K562 (cell line): ENCODE data around the gene SLC22A16.

Experiments used
- POLR2A ChIP-seq: fragments of 450-650 bp; conservative IDR thresholded peaks from 2 replicates; pipeline ENCODE4 v1.6.1; 2016
- ZNF274 ChIP-seq: IDR thresholded peaks from 2 replicates; pipeline ENCODE4 v1.6.1; 2011; ENCODE audit warnings: low read depth, mild to moderate bottlenecking, low read length, moderate library complexity, borderline replicate concordance
- TF ChIP-seq, protein P1 (sequence below): fragments of 450-650 bp; IDR thresholded peaks from 2 replicates; pipeline ENCODE4 v1.6.1; 2016; ENCODE audit warnings: mild to moderate bottlenecking
- TF ChIP-seq, protein P2 (sequence below), 3 experiments: IDR thresholded peaks in 2 of 3; conservative IDR thresholded peaks in 1 of 3; 2 replicates each; pipeline ENCODE4 v1.5.1; 2011 to 2012; ENCODE audit warnings: low read length in 3 of 3, mild to moderate bottlenecking in 3 of 3, control low read depth in 2 of 3, improper control_type of control experiment in 1 of 3, inconsistent platforms in 1 of 3, low read depth in 1 of 3, mixed read lengths in 1 of 3, moderate library complexity in 1 of 3; ENCODE audit not compliant: insufficient read depth in 2 of 3
- TF ChIP-seq, protein P3 (sequence below): sonication (generic); formaldehyde crosslinking; IDR thresholded peaks from 2 replicates; pipeline ENCODE4 v1.8.1; 2023; ENCODE audit warnings: mild to moderate bottlenecking, missing genetic modification reagents, moderate library complexity
- TF ChIP-seq, protein P4 (sequence below): sonication (generic); formaldehyde crosslinking; IDR thresholded peaks from 2 replicates; pipeline ENCODE4 v1.8.1; 2023; ENCODE audit warnings: mild to moderate bottlenecking, missing genetic modification reagents

DNA sequence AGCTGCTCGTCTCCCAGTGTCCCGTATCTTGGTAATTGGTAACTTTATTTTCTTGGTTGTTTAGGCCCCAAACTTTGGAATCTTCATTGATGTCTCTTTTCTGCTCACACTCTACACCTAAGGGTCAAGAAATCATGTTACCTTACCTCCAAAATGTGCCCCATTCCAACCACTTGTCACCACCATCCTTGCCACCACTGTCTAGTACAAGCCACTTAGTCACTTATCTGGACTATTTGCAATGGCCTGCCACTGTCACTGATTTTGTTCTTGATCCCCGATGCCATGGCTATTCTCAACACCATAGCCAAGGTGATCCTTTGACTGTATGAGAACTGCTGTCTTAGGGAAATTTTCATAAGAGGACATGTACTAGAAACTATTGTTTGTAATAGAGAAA, 46.0 kb upstream of the SLC22A16 start:
- TF ChIP-seq, protein P1, sequence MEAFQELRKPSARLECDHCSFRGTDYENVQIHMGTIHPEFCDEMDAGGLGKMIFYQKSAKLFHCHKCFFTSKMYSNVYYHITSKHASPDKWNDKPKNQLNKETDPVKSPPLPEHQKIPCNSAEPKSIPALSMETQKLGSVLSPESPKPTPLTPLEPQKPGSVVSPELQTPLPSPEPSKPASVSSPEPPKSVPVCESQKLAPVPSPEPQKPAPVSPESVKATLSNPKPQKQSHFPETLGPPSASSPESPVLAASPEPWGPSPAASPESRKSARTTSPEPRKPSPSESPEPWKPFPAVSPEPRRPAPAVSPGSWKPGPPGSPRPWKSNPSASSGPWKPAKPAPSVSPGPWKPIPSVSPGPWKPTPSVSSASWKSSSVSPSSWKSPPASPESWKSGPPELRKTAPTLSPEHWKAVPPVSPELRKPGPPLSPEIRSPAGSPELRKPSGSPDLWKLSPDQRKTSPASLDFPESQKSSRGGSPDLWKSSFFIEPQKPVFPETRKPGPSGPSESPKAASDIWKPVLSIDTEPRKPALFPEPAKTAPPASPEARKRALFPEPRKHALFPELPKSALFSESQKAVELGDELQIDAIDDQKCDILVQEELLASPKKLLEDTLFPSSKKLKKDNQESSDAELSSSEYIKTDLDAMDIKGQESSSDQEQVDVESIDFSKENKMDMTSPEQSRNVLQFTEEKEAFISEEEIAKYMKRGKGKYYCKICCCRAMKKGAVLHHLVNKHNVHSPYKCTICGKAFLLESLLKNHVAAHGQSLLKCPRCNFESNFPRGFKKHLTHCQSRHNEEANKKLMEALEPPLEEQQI: no peak
- TF ChIP-seq, protein P2, sequence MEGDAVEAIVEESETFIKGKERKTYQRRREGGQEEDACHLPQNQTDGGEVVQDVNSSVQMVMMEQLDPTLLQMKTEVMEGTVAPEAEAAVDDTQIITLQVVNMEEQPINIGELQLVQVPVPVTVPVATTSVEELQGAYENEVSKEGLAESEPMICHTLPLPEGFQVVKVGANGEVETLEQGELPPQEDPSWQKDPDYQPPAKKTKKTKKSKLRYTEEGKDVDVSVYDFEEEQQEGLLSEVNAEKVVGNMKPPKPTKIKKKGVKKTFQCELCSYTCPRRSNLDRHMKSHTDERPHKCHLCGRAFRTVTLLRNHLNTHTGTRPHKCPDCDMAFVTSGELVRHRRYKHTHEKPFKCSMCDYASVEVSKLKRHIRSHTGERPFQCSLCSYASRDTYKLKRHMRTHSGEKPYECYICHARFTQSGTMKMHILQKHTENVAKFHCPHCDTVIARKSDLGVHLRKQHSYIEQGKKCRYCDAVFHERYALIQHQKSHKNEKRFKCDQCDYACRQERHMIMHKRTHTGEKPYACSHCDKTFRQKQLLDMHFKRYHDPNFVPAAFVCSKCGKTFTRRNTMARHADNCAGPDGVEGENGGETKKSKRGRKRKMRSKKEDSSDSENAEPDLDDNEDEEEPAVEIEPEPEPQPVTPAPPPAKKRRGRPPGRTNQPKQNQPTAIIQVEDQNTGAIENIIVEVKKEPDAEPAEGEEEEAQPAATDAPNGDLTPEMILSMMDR (IDR thresholded peaks at IDR 0.05 in 2 of 3, conservative IDR thresholded peaks at IDR 0.05 in 1 of 3; ENCODE audit: insufficient read depth in 2 of 3, low read depth in 1 of 3, low read length in 3 of 3): no peak
- TF ChIP-seq POLR2A (no peak), ZNF274 (no peak)
- TF ChIP-seq, protein P3, sequence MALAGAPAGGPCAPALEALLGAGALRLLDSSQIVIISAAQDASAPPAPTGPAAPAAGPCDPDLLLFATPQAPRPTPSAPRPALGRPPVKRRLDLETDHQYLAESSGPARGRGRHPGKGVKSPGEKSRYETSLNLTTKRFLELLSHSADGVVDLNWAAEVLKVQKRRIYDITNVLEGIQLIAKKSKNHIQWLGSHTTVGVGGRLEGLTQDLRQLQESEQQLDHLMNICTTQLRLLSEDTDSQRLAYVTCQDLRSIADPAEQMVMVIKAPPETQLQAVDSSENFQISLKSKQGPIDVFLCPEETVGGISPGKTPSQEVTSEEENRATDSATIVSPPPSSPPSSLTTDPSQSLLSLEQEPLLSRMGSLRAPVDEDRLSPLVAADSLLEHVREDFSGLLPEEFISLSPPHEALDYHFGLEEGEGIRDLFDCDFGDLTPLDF (CRISPR knock-in tag): no peak
- TF ChIP-seq, protein P4, sequence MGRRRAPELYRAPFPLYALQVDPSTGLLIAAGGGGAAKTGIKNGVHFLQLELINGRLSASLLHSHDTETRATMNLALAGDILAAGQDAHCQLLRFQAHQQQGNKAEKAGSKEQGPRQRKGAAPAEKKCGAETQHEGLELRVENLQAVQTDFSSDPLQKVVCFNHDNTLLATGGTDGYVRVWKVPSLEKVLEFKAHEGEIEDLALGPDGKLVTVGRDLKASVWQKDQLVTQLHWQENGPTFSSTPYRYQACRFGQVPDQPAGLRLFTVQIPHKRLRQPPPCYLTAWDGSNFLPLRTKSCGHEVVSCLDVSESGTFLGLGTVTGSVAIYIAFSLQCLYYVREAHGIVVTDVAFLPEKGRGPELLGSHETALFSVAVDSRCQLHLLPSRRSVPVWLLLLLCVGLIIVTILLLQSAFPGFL (CRISPR knock-in tag): no peak
